Calu3 (cell line): ENCODE results near the gene TCTN1. TPM values are rescaled to one million over a fixed set of nuclear protein-coding genes. Genes with fewer than 3 reads are reported as not detected.
"Not testable (repeated sequence)": the region's sequence is repeated elsewhere in the genome, so short reads cannot be mapped to it uniquely, and the experiment has no call there.

Experiments
- BruUV-seq: library from RNA; stranded (reverse); fragments of 400-500 nt; replicated peaks from 2 replicates; lab custom pipeline; 2021; lab: Mats Ljungman, UMichigan
- CTCF ChIA-PET: fragments of 300-600 bp; sonication (Branson Sonifier 250); formaldehyde crosslinking; loops from one replicate; lab custom pipeline; 2022; ENCODE audit warnings: antibody characterized with exemption; lab: Charles Lee
- DNase-seq: peaks from one replicate; pipeline ENCODE4 v3.0.0; 2022
- H3K27ac Mint-ChIP-seq: one replicate; pipeline ENCODE4 v1.8.0; 2022; ENCODE audit warnings: mixed read lengths; ENCODE audit not compliant: unreplicated experiment
- H3K27me3 Mint-ChIP-seq: one replicate; pipeline ENCODE4 v1.8.0; 2022; ENCODE audit warnings: mixed read lengths; ENCODE audit not compliant: unreplicated experiment
- H3K36me3 Mint-ChIP-seq: one replicate; pipeline ENCODE4 v1.8.0; 2022; ENCODE audit warnings: mild to moderate bottlenecking, moderate library complexity, mixed read lengths; ENCODE audit not compliant: insufficient read depth, unreplicated experiment
- H3K4me1 Mint-ChIP-seq: one replicate; pipeline ENCODE4 v1.8.0; 2022; ENCODE audit warnings: mild to moderate bottlenecking, low read depth, mixed read lengths; ENCODE audit not compliant: unreplicated experiment
- H3K4me3 Mint-ChIP-seq: one replicate; pipeline ENCODE4 v1.8.0; 2022; ENCODE audit warnings: mild to moderate bottlenecking, low read depth, moderate library complexity, mixed read lengths; ENCODE audit not compliant: unreplicated experiment
- H3K9me3 Mint-ChIP-seq: one replicate; pipeline ENCODE4 v1.8.0; 2022; ENCODE audit warnings: low read depth, mixed read lengths; ENCODE audit not compliant: unreplicated experiment
- CTCF ChIP-seq: fragments of 200-600 bp; IDR thresholded peaks from one replicate; pipeline ENCODE4 v1.8.0; 2022; ENCODE audit warnings: antibody characterized with exemption; ENCODE audit not compliant: unreplicated experiment
- intact Hi-C: fragments of 100-400 bp; cut with micrococcal nuclease; formaldehyde crosslinking; loops from one replicate; pipeline ENCODE4 v1.10.0; 2022; ENCODE audit not compliant: unreplicated experiment
- total RNA-seq: library from RNA; stranded (reverse); gene quantifications from 2 replicates; pipeline ENCODE4 v1.2.3, GENCODE V29; 2022

TCTN1 gene
- total RNA-seq, 1 experiment from 2014 or later, result 41.8 TPM

- no peak for TF ChIP-seq CTCF
- DNase-seq, result no peak
- peaks cover 33% of the 10 kb centered on the region for H3K36me3 Mint-ChIP-seq
- H3K4me1 Mint-ChIP-seq, result peaks cover 28% of the 10 kb centered on the region
- no peak overlapping the region for H3K4me3 Mint-ChIP-seq
- CTCF ChIA-PET, result interaction anchor here (0.6 to 1.3 kb wide), 4 partner anchors 10 to 178 kb away, joined by 3 to 8 read pairs (median 3); partner anchors contain the start of gene ARPC3
- intact Hi-C loops, result no loop called here
- no peaks in the 10 kb centered on the region for H3K27me3 Mint-ChIP-seq
- no peaks in the 10 kb centered on the region for H3K9me3 Mint-ChIP-seq
- no peak overlapping the region for H3K27ac Mint-ChIP-seq
- no TSS peak for BruUV-seq
Observed at GRCh38 chr12:110585231-110585799, 28.6 kb upstream of the TCTN1 start.

- CTCF ChIA-PET, H3K27me3 Mint-ChIP-seq, H3K9me3 Mint-ChIP-seq, BruUV-seq, intact Hi-C loops, DNase-seq, H3K4me3 Mint-ChIP-seq, H3K27ac Mint-ChIP-seq: not testable (repeated sequence)
- Mint-ChIP-seq H3K36me3 (peaks cover 15% of the 10 kb centered on the region), H3K4me1 (peaks cover 38% of the 10 kb centered on the region)
Observed at GRCh38 chr12:110587102-110587501, 26.8 kb upstream of the TCTN1 start.

GRCh38 chr12:110590059-110590458 lies 23.9 kb upstream of the TCTN1 start:
- CTCF ChIA-PET, result no interaction called here
- Mint-ChIP-seq H3K4me3 (no peak overlapping the region), H3K4me1 (peaks cover 20% of the 10 kb centered on the region), H3K9me3 (no peaks in the 10 kb centered on the region), H3K27me3 (no peaks in the 10 kb centered on the region), H3K36me3 (no peaks in the 10 kb centered on the region), H3K27ac (no peak overlapping the region)
- DNase-seq, result no peak
- no peak for TF ChIP-seq CTCF
- intact Hi-C loops, result no loop called here
- BruUV-seq, result no TSS peak

GRCh38 chr12:110590806-110591326 lies 23.1 kb upstream of the TCTN1 start:
- no peak for DNase-seq
- peaks cover 12% of the 10 kb centered on the region for H3K4me1 Mint-ChIP-seq
- BruUV-seq, result no TSS peak
- no peaks in the 10 kb centered on the region for H3K36me3 Mint-ChIP-seq
- no peaks in the 10 kb centered on the region for H3K27me3 Mint-ChIP-seq
- CTCF ChIA-PET, result no interaction called here
- intact Hi-C loops, result no loop called here
- H3K4me3 Mint-ChIP-seq, result no peak overlapping the region
- H3K9me3 Mint-ChIP-seq, result no peaks in the 10 kb centered on the region
- no peak overlapping the region for H3K27ac Mint-ChIP-seq
- TF ChIP-seq CTCF, result no peak

GRCh38 chr12:110591451-110592051 lies 22.4 kb upstream of the TCTN1 start:
- no peaks in the 10 kb centered on the region for H3K9me3 Mint-ChIP-seq
- H3K27ac Mint-ChIP-seq, result no peak overlapping the region
- H3K36me3 Mint-ChIP-seq, result no peaks in the 10 kb centered on the region
- BruUV-seq, result no TSS peak
- no peak for DNase-seq
- intact Hi-C loops, result no loop called here
- no peak overlapping the region for H3K4me3 Mint-ChIP-seq
- no peaks in the 10 kb centered on the region for H3K27me3 Mint-ChIP-seq
- TF ChIP-seq CTCF, result no peak
- CTCF ChIA-PET, result no interaction called here
- H3K4me1 Mint-ChIP-seq, result peaks cover 11% of the 10 kb centered on the region
